Liver (tissue), 3 donors: ENCODE measurements around the gene DOC2B.

Source experiments
- EGR1 ChIP-seq, 2 donors: IDR thresholded peaks; 2 replicates each; pipeline ENCODE4 v1.6.1; 2016 to 2018; ENCODE audit warnings: antibody characterized with exemption in 2 of 2, low read depth in 2 of 2
- MAX ChIP-seq: IDR thresholded peaks from 2 replicates; pipeline ENCODE4 v1.6.1; 2016; ENCODE audit warnings: antibody characterized with exemption
- NR2F2 ChIP-seq: IDR thresholded peaks from 2 replicates; pipeline ENCODE4 v1.6.1; 2016; ENCODE audit warnings: antibody characterized with exemption
- ZBTB33 ChIP-seq: IDR thresholded peaks from 2 replicates; pipeline ENCODE4 v1.6.1; 2016; ENCODE audit warnings: antibody characterized with exemption
- TF ChIP-seq, protein P1 (sequence below): fragments of 150-350 bp; IDR thresholded peaks from 2 replicates; pipeline ENCODE4 v1.5.1; 2017; ENCODE audit warnings: improper control_type of control experiment, low read depth, low read length; ENCODE audit not compliant: missing input control
- TF ChIP-seq, protein P2 (sequence below): IDR thresholded peaks from 2 replicates; pipeline ENCODE4 v1.6.1; 2016; ENCODE audit warnings: antibody characterized with exemption, mild to moderate bottlenecking
- donor health status: healthy.
- donor health status: healthy.

DNA sequence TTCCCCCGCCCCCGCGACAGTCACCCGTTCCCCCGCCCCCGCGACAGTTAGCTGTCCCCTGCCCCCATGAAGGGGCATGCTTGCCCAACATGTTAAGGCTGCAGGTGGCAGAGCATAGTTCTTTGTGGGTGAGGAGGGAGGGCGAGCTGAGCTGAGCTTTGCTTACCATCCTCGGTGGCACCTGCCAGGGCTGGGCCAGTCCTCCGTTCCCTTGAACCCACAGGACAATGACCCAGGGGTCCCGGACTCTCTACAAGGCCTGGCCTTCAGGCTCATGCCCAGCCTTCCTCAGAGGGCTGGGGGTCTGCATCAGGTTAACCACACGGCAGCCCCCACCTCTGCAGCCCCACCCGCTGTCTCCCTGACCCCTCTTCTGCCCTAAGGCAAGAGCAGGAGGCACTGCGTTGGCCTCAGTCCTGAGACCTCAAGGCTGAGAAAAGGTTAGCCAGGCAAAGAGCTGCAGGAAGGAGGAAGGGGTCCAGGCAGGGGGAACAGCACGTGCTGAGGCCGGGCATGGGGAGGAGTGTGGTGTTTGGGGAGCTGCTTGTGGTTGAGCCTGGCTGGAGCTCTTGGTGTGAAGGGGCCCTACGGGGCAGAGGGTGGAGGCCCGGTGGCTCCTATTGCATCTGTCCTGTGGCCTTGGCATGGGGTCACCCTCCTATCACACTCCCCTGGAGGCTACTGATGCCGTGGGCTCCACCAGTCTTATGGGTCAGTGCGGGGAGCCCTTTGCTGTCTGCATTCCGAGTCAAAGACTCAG lies 11.4 kb upstream of the DOC2B start:
- TF ChIP-seq MAX (no peak), ZBTB33 (no peak), EGR1 (IDR thresholded peaks at IDR 0.05; ENCODE audit: low read depth in 2 of 2) (no peak), NR2F2 (no peak)
- TF ChIP-seq, protein P1, sequence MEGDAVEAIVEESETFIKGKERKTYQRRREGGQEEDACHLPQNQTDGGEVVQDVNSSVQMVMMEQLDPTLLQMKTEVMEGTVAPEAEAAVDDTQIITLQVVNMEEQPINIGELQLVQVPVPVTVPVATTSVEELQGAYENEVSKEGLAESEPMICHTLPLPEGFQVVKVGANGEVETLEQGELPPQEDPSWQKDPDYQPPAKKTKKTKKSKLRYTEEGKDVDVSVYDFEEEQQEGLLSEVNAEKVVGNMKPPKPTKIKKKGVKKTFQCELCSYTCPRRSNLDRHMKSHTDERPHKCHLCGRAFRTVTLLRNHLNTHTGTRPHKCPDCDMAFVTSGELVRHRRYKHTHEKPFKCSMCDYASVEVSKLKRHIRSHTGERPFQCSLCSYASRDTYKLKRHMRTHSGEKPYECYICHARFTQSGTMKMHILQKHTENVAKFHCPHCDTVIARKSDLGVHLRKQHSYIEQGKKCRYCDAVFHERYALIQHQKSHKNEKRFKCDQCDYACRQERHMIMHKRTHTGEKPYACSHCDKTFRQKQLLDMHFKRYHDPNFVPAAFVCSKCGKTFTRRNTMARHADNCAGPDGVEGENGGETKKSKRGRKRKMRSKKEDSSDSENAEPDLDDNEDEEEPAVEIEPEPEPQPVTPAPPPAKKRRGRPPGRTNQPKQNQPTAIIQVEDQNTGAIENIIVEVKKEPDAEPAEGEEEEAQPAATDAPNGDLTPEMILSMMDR: no peak
- TF ChIP-seq, protein P2, sequence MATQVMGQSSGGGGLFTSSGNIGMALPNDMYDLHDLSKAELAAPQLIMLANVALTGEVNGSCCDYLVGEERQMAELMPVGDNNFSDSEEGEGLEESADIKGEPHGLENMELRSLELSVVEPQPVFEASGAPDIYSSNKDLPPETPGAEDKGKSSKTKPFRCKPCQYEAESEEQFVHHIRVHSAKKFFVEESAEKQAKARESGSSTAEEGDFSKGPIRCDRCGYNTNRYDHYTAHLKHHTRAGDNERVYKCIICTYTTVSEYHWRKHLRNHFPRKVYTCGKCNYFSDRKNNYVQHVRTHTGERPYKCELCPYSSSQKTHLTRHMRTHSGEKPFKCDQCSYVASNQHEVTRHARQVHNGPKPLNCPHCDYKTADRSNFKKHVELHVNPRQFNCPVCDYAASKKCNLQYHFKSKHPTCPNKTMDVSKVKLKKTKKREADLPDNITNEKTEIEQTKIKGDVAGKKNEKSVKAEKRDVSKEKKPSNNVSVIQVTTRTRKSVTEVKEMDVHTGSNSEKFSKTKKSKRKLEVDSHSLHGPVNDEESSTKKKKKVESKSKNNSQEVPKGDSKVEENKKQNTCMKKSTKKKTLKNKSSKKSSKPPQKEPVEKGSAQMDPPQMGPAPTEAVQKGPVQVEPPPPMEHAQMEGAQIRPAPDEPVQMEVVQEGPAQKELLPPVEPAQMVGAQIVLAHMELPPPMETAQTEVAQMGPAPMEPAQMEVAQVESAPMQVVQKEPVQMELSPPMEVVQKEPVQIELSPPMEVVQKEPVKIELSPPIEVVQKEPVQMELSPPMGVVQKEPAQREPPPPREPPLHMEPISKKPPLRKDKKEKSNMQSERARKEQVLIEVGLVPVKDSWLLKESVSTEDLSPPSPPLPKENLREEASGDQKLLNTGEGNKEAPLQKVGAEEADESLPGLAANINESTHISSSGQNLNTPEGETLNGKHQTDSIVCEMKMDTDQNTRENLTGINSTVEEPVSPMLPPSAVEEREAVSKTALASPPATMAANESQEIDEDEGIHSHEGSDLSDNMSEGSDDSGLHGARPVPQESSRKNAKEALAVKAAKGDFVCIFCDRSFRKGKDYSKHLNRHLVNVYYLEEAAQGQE: no peak
